Right cardiac atrium (tissue), 5 donors: ENCODE data around the gene TCEANC. TPM values are rescaled to one million over a fixed set of nuclear protein-coding genes. Genes with fewer than 3 reads are reported as not detected.

Experiments
- ATAC-seq, 2 donors: fragments of 200-7000 bp; cut with Tn5 transposase; one replicate each; pipeline versions ENCODE4 v1.8.0 to v1.9.1; 2020; ENCODE audit warnings: moderate library complexity in 2 of 2, mild to moderate bottlenecking in 1 of 2
- DNase-seq, 3 donors: peaks; one replicate each; pipeline ENCODE4 v3.0.0-alpha.2; 2020
- H3K27ac ChIP-seq: one replicate; pipeline ENCODE4 v1.5.1; 2013; ENCODE audit warnings: mild to moderate bottlenecking, low read length, control low read depth, moderate library complexity
- H3K27me3 ChIP-seq: one replicate; pipeline ENCODE4 v1.6.1; 2013; ENCODE audit not compliant: control insufficient read depth, insufficient read depth
- H3K4me1 ChIP-seq: one replicate; pipeline ENCODE4 v1.6.1; 2013; ENCODE audit warnings: low read length; ENCODE audit not compliant: control insufficient read depth, insufficient read depth
- H3K4me3 ChIP-seq: one replicate; pipeline ENCODE4 v1.5.1; 2013; ENCODE audit warnings: low read length, control low read depth
- H3K9me3 ChIP-seq: one replicate; pipeline ENCODE4 v1.6.1; 2013; ENCODE audit warnings: low read length; ENCODE audit not compliant: control insufficient read depth
- WGBS: extraction: QIAGEN DNeasy Blood & Tissue Kit; methylation state at CpG from one replicate; pipeline ENCODE4 v1.1.7; 2013; 5-methylcytosine and 5-hydroxymethylcytosine counted together
- intact Hi-C, 4 donors: fragments of 100-400 bp; cut with DNase I; formaldehyde crosslinking; loops; one replicate each; pipeline versions ENCODE4 v1.11.0 to v1.14.0; 2022 to 2023
- polyA plus RNA-seq: library from polyadenylated mRNA; stranded (reverse); fragments of 200-250 nt; gene quantifications from one replicate; pipeline ENCODE4 v1.2.3, GENCODE V29; 2013
- total RNA-seq, 4 donors: library from RNA; stranded (reverse); fragmentation: NEBNext Ultra II Directional; extraction: Animal tissue kit (Norgen Biotek cat#: 25700); gene quantifications; one replicate each; pipeline ENCODE4 v1.2.1, GENCODE V29; 2021
- donor health status: healthy with polysubstance abuse.
- donor health status: DM: no; HTN: yes; CAD: no.
- donor health status: DM: no; HTN: no; CAD: no.
- donor health status: DM: no; HTN: yes; CAD: no; lungs with severe emphysema.
- donor health status: DM: yes; HTN: yes; CAD: no.

The TCEANC gene
- total and polyA plus RNA-seq, 5 donors, result 1.5 to 6.7 (median 4.2) TPM

DNA sequence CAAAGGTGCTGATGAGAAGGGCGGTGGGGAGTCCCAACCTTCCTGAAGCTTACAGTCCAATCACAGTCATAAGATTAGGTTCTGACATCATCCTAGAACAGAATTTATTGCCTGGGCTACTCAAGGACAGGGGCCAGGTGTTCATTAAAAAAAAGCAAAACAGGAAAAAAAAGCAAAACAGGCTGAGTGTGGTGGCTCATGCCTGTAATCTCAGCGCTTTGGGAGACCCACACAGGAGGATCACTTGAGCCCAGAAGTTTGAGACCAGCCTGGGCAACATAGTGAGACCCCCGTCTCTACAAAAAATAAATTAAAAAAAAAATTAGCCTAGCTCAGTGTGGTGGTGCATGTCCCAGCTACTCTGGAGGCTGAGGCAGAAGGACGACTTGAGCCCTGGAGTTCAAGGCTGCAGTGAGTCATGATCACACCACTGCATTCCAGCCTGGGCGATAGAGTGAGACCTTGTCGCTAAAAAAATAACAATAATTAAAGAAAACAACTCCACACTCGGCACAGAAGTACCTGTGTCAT lies 39.0 kb downstream of the TCEANC start:
- WGBS, result 81% methylated on average over 7 of the region's 7 CpGs
- ATAC-seq (no peak), DNase-seq (no peak)
- no peak overlapping the region for H3K27ac ChIP-seq
- no peaks in the 10 kb centered on the region for H3K27me3 ChIP-seq
- no peaks in the 10 kb centered on the region for H3K9me3 ChIP-seq
- no peak overlapping the region for H3K4me3 ChIP-seq
- H3K4me1 ChIP-seq, result peaks cover 9% of the 10 kb centered on the region
- intact Hi-C loops, result no loop called here

DNA sequence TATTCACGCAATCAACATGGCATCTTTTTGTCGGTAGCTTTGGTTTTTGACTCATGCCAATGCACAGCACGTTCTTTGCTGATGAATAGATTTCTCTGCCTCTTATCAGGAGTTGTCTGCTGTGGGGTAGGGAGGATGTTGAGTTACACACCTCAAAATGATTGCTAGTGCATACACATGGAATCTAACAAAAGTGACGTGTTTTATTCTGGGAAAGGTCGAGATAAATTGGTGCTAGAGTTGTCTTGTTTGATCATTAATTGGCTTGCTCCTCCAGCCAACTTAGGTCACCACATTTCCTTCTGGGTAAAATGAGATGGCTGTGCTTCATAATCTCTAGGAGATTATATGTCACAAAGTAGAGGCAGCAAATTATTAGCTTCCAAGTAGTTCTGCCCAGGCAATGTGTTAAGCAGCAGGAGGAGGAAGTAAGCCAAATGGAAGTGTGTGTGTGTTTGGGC lies 39.9 kb downstream of the TCEANC start:
- 55% methylated on average over 5 of the region's 5 CpGs for WGBS
- H3K4me3 ChIP-seq, result no peak overlapping the region
- intact Hi-C loops, result no loop called here
- H3K4me1 ChIP-seq, result peaks cover 9% of the 10 kb centered on the region
- no peaks in the 10 kb centered on the region for H3K9me3 ChIP-seq
- DNase-seq (no peak), ATAC-seq (no peak)
- no peaks in the 10 kb centered on the region for H3K27me3 ChIP-seq
- no peak overlapping the region for H3K27ac ChIP-seq

GRCh38 chrX:13693341-13693961 lies 40.5 kb downstream of the TCEANC start:
- Histone ChIP-seq H3K9me3 (no peaks in the 10 kb centered on the region), H3K4me1 (peaks cover 9% of the 10 kb centered on the region), H3K27ac (no peak overlapping the region), H3K27me3 (no peaks in the 10 kb centered on the region), H3K4me3 (no peak overlapping the region)
- 50% methylated on average over 7 of the region's 7 CpGs for WGBS
- ATAC-seq, result no peak
- no peak for DNase-seq
- intact Hi-C loops, result no loop called here

- intact Hi-C loops, result no loop called here
- Histone ChIP-seq H3K27me3 (no peaks in the 10 kb centered on the region), H3K9me3 (no peaks in the 10 kb centered on the region), H3K4me3 (no peak overlapping the region), H3K4me1 (peaks cover 9% of the 10 kb centered on the region), H3K27ac (no peak overlapping the region)
- DNase-seq (no peak), ATAC-seq (no peak)
- 56% methylated on average over 2 of the region's 2 CpGs for WGBS
These were observed 41.4 kb downstream of the TCEANC start for GRCh38 chrX:13694359-13694758.

GRCh38 chrX:13694983-13695382 lies 42.0 kb downstream of the TCEANC start:
- Histone ChIP-seq H3K4me1 (peaks cover 9% of the 10 kb centered on the region), H3K9me3 (no peaks in the 10 kb centered on the region), H3K27ac (no peak overlapping the region), H3K4me3 (no peak overlapping the region), H3K27me3 (no peaks in the 10 kb centered on the region)
- intact Hi-C loops, result no loop called here
- WGBS, result 54% methylated on average over 8 of the region's 8 CpGs
- DNase-seq (no peak), ATAC-seq (no peak)

DNA sequence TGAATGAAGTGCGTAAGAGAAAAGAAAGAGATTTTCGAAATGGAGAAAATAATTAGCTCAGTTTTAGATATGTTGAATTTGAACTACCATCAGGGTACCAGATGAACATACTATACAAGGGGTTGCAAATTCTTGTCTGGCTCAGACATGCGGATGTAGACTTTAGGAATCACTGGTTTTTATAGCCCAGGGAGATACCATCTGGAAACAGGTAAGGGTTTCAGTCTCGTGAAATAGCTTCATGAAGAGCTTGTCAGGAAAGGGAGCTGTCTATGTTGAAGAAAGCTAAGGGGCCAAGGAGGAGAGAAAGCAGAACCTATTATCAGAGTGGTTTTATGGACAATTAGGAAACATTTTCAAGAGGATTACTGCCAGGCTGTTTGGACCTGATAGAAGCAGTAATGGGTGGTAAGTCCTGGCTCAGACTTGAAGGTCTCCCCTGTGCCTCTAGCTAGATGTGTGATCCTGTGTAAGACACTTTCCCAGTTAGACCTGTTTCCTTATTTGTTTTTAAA lies 42.7 kb downstream of the TCEANC start:
- intact Hi-C loops, result no loop called here
- no peaks in the 10 kb centered on the region for H3K27me3 ChIP-seq
- H3K4me3 ChIP-seq, result no peak overlapping the region
- ATAC-seq (no peak), DNase-seq (no peak)
- WGBS, result 85% methylated on average over 4 of the region's 4 CpGs
- H3K27ac ChIP-seq, result no peak overlapping the region
- H3K4me1 ChIP-seq, result peaks cover 9% of the 10 kb centered on the region
- no peaks in the 10 kb centered on the region for H3K9me3 ChIP-seq

DNA sequence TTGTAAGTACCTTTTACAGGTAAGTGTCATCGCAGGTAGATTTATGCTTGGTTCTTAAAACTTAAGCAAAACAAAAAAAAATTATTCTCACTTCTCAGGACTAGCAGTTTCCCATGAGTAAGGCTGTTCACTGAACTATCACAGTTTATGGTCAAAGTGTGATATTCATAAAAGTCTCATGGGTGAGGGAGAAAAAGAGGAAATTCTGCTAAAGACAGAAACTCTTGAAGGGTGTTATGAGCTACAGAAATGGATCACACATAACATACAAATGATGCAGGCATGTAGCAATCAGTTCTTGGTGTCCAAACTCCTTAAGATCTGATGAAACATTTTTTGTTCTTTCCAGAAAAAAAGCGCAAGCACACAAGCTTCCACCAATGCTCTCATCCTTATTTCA lies 44.5 kb downstream of the TCEANC start:
- ATAC-seq (no peak), DNase-seq (no peak)
- H3K4me3 ChIP-seq, result no peak overlapping the region
- no peaks in the 10 kb centered on the region for H3K9me3 ChIP-seq
- 91% methylated on average over 2 of the region's 2 CpGs for WGBS
- no peaks in the 10 kb centered on the region for H3K27me3 ChIP-seq
- no peak overlapping the region for H3K27ac ChIP-seq
- peaks cover 15% of the 10 kb centered on the region for H3K4me1 ChIP-seq
- intact Hi-C loops, result no loop called here

- 84% methylated on average over 1 of the region's 1 CpG for WGBS
- ATAC-seq, result no peak
- H3K27me3 ChIP-seq, result no peaks in the 10 kb centered on the region
- no peak overlapping the region for H3K4me3 ChIP-seq
- no peak for DNase-seq
- peaks cover 13% of the 10 kb centered on the region for H3K4me1 ChIP-seq
- intact Hi-C loops, result no loop called here
- H3K27ac ChIP-seq, result no peak overlapping the region
- H3K9me3 ChIP-seq, result no peaks in the 10 kb centered on the region
These were observed 45.0 kb downstream of the TCEANC start for GRCh38 chrX:13697976-13698375.

DNA sequence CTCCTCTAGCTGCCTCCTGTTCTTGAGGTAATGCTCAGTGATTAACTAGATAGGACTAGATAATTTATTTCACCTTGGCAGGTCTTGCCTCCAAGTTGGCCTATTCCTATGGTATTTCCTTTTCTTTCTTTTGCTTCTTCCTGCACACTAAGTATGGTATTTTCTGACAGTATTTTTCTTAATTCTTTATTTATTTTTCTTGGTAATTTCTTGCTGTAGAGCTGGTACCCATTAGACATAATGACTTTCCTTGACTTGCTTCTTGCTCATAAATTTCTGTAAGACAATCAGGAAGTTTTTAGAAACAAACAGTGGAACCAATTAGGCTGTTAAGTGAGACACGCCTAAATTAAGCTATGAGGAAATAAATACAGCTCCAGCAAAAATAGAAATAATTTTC lies 45.5 kb downstream of the TCEANC start:
- ATAC-seq (no peak), DNase-seq (no peak)
- H3K9me3 ChIP-seq, result no peaks in the 10 kb centered on the region
- peaks cover 12% of the 10 kb centered on the region for H3K4me1 ChIP-seq
- 62% methylated on average over 1 of the region's 1 CpG for WGBS
- intact Hi-C loops, result no loop called here
- H3K27ac ChIP-seq, result no peak overlapping the region
- H3K4me3 ChIP-seq, result no peak overlapping the region
- H3K27me3 ChIP-seq, result no peaks in the 10 kb centered on the region

- H3K4me1 ChIP-seq, result peaks cover 14% of the 10 kb centered on the region
- DNase-seq (peak in 1 of 3 donors; percentile 22), ATAC-seq (peak; percentile 51 to 90)
- intact Hi-C loops, result no loop called here
- H3K4me3 ChIP-seq, result no peak overlapping the region
- H3K27ac ChIP-seq, result peak overlapping the region; percentile 45
- WGBS, result 53% methylated on average over 7 of the region's 7 CpGs
- H3K27me3 ChIP-seq, result no peaks in the 10 kb centered on the region
- H3K9me3 ChIP-seq, result no peaks in the 10 kb centered on the region
These were observed 46.4 kb downstream of the TCEANC start for GRCh38 chrX:13699183-13699826.

- ATAC-seq (no peak), DNase-seq (no peak)
- H3K4me1 ChIP-seq, result peaks cover 11% of the 10 kb centered on the region
- H3K27ac ChIP-seq, result no peak overlapping the region
- no peak overlapping the region for H3K4me3 ChIP-seq
- 31% methylated on average over 4 of the region's 4 CpGs for WGBS
- intact Hi-C loops, result no loop called here
- no peaks in the 10 kb centered on the region for H3K9me3 ChIP-seq
- H3K27me3 ChIP-seq, result no peaks in the 10 kb centered on the region
These were observed 47.4 kb downstream of the TCEANC start for GRCh38 chrX:13700380-13700779.
